Measurements from ENCODE around the gene PNMA3.
"Not testable (repeated sequence)": the region's sequence is repeated elsewhere in the genome, so short reads cannot be mapped to it uniquely, and the experiment has no call there.

Gene PNMA3

GRCh38 chrX:153083238-153083923 lies 27.1 kb downstream of the PNMA3 start:
- DNase-seq (ENCODE audit: low spot score in 2 of 2); H3K4me1 ChIP-seq; H3K36me3 ChIP-seq (replicated peaks); H3K27me3 ChIP-seq (ENCODE audit: low read depth); H3K9me3 ChIP-seq; H3K4me3 ChIP-seq: not testable (repeated sequence)
- in situ Hi-C loops (cut with MboI; ENCODE audit: low sequenced_read_pairs), result loop anchor here (25.0 kb wide), 1 partner anchor 154 kb away; no protein-coding TSS in a partner anchor

GRCh38 chrX:153102418-153102817 lies 46.1 kb downstream of the PNMA3 start:
- Histone ChIP-seq H3K36me3 (replicated peaks) (no peaks in the 10 kb centered on the region), H3K9me3 (no peaks in the 10 kb centered on the region), H3K4me1 (no peaks in the 10 kb centered on the region), H3K4me3 (no peak overlapping the region), H3K27me3 (ENCODE audit: low read depth) (no peaks in the 10 kb centered on the region)
- DNase-seq (ENCODE audit: low spot score in 2 of 2), result no peak
- in situ Hi-C loops (cut with MboI; ENCODE audit: low sequenced_read_pairs), result no loop called here

GRCh38 chrX:153104959-153105358 lies 48.7 kb downstream of the PNMA3 start:
- H3K4me3 ChIP-seq; in situ Hi-C loops (cut with MboI; ENCODE audit: low sequenced_read_pairs); H3K9me3 ChIP-seq: not testable (repeated sequence)

GRCh38 chrX:153106092-153106801 lies 50.0 kb downstream of the PNMA3 start:
- H3K4me1 ChIP-seq; H3K9me3 ChIP-seq; H3K4me3 ChIP-seq; DNase-seq (ENCODE audit: low spot score in 2 of 2); H3K36me3 ChIP-seq (replicated peaks); H3K27me3 ChIP-seq (ENCODE audit: low read depth); in situ Hi-C loops (cut with MboI; ENCODE audit: low sequenced_read_pairs): not testable (repeated sequence)

More at GRCh38 chrX:153104959-153105358, 48.7 kb downstream of the PNMA3 start:
- not testable (repeated sequence) for H3K27me3 ChIP-seq (ENCODE audit: low read depth); H3K4me1 ChIP-seq; H3K36me3 ChIP-seq (replicated peaks); DNase-seq (ENCODE audit: low spot score in 2 of 2)
